22Rv1 (cell line): ENCODE results near the gene HNRNPA3.
A peak's percentile ranks its signal among the peaks of the same experiment; 100 is the strongest.
"Not testable (repeated sequence)": the region's sequence is repeated elsewhere in the genome, so short reads cannot be mapped to it uniquely, and the experiment has no call there.

Experiments used
- H3K27ac ChIP-seq: fragments of 450-650 bp; 2 replicates; pipeline ENCODE4 v1.5.1; 2017
- CTCF ChIP-seq: fragments of 450-650 bp; IDR thresholded peaks from 2 replicates; pipeline ENCODE4 v1.5.1; 2017; ENCODE audit warnings: mild to moderate bottlenecking
- ZFX ChIP-seq: fragments of 450-650 bp; IDR thresholded peaks from 2 replicates; pipeline ENCODE4 v1.6.1; 2017; ENCODE audit warnings: antibody characterized with exemption, borderline replicate concordance

Gene HNRNPA3

GRCh38 chr2:177246000-177246399 is 33.4 kb downstream of the HNRNPA3 start:
- H3K27ac ChIP-seq: no peak overlapping the region

DNA sequence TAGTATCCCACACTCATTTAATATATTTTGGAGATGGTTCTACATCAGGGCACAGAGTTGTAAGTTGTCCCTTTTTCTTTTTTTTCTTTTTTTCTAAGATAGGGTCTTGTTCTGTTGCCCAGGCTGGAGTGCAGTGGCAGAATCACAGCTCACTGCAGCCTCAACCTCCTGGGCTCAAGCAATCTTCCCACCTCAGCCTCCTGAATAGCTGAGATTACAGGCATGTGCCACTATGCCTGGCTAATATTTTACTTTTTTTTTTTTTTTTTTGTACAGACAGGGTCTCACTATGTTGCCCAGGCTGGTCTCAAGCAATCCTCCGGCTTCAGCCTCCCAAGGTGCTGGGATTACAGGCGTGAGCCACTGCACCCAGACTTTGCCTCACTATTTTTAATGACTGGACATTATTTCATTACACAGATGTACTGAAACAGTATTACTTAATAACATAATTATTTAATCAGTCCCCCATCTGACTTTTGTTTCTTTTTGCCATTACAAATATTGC is 34.0 kb downstream of the HNRNPA3 start:
- H3K27ac ChIP-seq: not testable (repeated sequence)

More at GRCh38 chr2:177246000-177246399, 33.4 kb downstream of the HNRNPA3 start:
- TF ChIP-seq CTCF: no peak
- TF ChIP-seq ZFX: no peak

DNA sequence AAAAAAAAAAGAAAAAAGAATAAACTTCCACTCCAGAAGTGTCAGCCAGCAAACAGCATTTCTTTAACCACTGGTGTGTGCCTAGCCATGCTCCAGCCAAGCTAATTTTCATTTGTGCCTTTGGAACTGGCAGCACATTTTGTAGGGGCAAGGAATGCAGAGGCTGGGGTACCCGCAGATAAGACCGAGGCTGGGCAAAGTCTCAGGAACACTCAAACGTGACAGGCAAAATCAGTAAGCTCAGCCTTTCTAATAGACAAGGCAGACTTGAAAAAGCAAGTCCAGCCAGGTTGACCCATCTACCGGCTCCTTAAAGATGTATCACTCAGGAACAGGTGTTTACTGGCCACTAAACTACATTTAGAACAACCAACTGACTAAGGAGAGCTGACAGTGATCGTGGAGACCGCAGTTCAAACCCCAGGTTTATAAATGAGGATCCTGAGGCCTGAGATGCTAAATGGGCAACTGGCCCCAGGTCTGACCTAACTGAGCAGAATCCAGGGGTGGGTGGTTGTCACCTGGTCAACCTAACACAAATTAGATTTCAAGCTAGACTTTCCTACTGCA is 35.2 kb downstream of the HNRNPA3 start:
- TF ChIP-seq CTCF: no peak
- TF ChIP-seq ZFX: no peak
- no peak overlapping the region for H3K27ac ChIP-seq

DNA sequence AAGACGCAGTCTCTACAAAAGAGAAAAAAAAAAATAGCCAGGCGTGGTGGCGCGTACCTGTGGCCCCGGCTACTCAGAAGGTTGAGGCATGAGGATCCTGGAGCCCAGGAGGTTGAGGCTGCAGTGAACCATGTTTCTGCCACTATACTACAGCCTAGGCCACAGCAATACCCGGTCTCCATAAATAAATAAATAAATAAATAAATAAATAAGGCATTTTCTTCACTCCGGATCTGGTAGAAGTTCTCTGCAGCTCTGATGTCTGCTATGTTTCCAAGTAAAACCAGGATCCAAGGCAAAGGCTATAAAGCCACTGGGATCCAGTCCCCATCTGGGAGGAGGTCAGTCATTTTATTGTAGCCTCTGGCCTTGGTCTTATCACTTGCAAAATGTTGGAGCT is 36.4 kb downstream of the HNRNPA3 start:
- TF ChIP-seq CTCF (no peak), ZFX (no peak)
- no peak overlapping the region for H3K27ac ChIP-seq

- no peak overlapping the region for H3K27ac ChIP-seq
- TF ChIP-seq ZFX (no peak), CTCF (no peak)
Measured at GRCh38 chr2:177250461-177250860, 37.9 kb downstream of the HNRNPA3 start.

DNA sequence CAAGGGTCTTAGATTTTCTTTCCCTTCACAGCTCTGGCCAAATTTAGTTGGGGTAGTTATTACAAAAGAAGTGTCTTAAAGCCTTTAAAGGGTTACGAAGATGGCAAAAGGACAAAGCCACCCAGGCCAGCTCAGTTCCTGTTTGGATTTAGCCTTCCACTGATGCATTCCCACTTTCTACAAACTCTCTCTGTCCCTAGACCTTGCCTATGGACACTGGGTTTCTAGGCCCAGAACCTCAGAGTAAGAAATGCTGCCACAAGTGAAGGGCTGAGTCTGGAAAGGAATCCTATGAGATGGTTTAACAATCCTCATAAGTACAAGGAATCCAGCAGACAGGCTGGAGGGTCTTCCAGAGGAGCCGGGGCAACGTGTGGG is 38.6 kb downstream of the HNRNPA3 start:
- no peak for TF ChIP-seq ZFX
- TF ChIP-seq CTCF: no peak
- H3K27ac ChIP-seq: 0 out of 2 replicates have a peak overlapping the region, but pooled peaks have one; percentile 7

- TF ChIP-seq ZFX (no peak), CTCF (no peak)
- H3K27ac ChIP-seq: no peak overlapping the region
Measured at GRCh38 chr2:177252808-177253531, 40.4 kb downstream of the HNRNPA3 start.
